GM19023 (cell line): ENCODE data around the gene NFYB.
"Not testable (repeated sequence)": the region's sequence is repeated elsewhere in the genome, so short reads cannot be mapped to it uniquely, and the experiment has no call there.

Experiments used
- ATAC-seq: cut with Tn5 transposase; IDR thresholded peaks from one replicate; pipeline ENCODE4 v1.9.1; 2021; ENCODE audit warnings: mild to moderate bottlenecking, moderate library complexity; ENCODE audit not compliant: unreplicated experiment

The NFYB gene

DNA sequence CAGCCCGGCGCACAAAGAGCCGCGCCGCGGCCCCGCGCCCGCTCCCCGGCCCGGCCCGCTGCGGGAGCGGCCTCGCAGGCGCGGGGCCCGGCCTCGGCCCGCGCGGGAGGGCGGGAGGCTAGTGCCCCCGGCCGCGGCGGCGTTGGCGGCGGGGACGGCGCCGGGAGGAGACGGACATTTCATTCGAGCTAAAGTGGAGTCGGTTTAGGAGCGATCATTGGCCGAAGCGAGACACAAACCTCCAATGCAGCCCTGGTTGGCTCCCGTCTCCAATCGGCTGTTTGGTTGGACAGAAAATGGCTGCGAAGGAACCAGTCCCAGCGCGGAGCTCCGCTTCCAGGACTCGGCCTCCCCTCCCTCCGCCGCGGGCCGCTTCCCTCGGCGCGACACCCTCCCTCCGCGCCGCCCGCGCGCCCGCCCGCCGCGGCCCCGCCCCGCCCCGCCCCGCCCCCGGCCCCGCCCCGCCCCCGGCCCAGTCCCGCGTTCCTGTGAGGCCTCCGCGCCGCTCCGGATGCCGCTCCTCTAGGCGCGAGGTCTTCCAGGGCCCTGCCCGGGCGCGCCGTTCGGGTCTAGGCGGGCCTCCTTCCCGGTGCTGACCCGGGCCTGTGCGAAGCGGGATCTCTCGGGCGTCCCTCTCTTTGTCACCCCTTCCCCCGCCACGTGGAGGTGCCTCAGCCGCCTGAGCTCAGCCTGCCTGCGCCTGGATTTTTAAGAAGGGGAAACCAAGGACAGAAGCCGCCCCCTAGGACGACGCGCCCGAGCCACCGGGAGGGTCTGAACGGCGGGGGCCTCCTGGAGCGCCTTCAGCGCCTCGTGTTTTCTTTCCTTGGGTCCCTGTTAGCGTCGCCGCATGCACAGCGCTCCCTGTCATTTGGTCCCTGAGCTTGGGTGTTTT, at the start of gene NFYB:
NFYB (minus strand) TSS at position 309 of the 895 bp plus-strand sequence. CDS start 2,757 bp downstream, outside the sequence.
- ATAC-seq = peak; percentile 91

DNA sequence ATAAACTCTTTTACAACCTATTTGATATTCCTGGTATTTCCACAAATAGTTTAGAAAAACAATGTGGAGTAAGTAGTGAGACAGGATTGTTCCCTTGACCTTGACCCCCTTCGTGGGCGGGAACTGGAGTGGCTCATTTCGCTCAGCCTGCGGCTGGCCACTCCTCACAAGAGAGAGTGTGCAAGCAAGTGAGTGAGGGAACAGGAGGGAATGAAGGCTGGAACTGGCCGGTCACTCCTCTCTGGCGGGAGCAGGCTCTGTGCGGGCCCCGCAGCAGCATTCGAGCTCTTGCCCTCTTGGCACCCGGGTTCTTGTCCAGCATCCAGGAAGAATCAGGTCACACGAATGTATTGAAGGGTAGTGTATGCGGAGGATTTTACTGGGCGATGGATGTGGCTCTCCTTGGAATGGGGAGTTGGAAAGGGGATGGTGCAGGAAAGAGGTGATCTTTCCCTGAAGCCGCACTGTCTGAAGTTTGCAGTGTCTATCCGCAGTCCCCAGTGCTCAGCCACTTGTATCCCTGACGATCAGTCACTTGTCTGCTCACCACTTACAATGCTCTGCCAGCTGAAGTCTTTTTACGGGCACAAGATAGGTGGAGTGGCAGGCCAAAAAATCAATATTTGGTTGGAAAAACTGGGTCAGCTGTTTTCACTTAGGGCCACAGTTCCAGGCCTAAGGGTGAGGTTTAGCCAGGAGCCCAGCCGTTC, 49.6 kb upstream of the NFYB start:
- no peak for ATAC-seq

DNA sequence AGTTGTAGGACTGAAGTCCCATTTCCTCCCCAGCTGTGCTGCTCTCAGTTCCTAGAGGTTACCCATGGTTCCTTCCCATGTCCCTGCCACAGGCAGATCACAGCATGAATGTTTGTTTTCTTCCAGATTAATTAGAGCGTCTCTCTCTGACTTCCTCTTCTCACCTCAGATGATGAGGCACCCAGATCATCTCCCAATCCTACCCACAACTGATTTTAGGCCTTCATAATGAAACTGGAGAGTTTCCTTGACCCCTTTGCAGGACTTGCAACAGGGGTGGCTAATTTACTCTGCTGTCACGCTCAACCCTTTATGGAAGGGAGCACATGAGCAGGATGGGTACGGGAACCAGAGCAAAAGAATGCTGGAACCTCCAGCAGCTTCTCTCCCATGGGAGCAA, 45.4 kb upstream of the NFYB start:
- no peak for ATAC-seq

DNA sequence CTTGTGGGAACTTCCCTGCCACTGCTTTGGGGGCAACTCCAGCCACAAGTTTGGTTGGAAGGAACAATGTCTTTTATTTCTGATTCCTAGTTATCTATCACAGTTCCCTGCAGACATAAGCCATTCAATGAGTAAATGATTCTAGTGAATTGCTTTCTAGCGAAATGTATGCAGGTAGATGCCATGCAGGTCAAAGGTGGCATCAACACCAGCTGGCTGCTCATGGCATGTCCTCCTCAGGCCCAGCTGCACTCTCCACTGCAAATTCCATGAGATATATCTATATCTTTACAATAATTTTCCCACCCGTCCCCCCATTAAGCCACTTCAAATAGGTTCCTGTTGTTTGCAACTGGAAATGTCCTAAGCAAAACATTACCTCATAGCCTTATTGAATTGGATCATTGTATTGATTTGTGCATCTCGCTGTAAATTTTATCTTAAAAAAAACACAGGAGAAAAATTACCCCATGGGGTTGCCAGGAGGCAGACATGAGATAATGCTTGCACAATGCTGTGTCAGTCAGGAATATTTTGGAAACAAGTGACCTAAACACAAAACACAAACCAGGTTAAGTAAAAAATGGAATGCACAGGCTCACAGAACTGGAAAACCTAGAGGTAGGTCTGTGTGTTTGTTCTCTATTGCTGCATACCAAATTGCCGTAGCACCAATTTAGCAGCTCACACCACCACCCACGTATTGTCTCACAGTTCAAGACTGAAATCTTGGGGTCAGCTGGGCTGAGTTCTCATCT, 44.8 kb upstream of the NFYB start:
- no peak for ATAC-seq

DNA sequence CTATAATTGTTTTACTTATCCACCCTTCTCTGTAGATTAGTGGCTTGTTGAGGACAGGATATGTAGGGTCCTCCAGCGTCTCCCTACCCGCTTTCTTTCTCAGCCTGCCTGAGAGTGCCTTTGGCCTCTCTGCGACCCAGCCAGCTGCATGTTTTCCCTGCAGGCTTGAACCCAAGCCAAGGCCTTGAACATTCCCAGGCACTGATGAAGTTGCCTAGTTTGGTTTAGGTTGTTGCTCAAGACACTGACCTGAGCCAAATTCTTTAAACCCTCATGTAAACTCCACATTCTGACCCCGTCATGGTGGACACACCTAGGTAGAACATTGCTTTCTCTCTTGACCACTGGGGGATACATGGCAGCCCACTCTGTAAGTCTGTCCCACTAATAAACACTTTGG, 44.1 kb upstream of the NFYB start:
- no peak for ATAC-seq

DNA sequence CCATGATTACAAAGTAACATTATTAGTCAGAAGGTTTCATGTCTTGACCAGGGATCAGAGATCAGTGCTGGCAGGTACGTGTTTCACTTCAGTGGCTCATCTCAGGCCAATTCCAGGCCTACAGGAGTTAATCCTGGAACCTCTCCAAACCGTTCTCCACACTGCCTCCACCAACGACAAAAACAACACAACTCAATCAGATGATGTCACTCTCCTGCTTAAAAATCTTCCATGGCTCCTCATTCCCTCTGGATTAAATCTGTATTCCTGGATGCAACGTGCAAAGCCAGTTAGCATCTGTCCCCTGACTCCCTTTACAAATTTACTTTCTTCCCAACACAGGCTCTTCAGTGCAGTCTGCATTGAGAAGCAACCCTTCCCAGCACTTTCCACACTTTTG, 43.3 kb upstream of the NFYB start:
- no peak for ATAC-seq

DNA sequence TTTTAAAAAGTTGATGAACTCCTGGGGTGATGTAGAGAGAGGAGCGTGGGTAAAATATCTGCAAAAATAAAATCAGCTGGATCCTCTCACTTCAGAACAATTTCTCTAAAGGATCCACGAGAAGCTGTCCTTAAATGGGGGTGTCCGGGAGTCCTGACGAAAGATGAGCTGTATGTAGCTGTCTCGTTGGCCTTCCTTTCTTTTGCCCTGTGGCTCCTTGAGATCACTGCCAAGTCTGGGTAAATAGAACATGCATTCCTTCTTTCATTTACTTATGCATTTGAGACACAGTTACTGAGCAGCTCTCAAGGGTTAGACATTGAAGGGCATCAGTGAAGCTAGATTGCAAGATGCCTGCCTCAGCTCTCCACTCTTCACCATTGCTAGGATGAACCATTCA, 42.4 kb upstream of the NFYB start:
- no peak for ATAC-seq

DNA sequence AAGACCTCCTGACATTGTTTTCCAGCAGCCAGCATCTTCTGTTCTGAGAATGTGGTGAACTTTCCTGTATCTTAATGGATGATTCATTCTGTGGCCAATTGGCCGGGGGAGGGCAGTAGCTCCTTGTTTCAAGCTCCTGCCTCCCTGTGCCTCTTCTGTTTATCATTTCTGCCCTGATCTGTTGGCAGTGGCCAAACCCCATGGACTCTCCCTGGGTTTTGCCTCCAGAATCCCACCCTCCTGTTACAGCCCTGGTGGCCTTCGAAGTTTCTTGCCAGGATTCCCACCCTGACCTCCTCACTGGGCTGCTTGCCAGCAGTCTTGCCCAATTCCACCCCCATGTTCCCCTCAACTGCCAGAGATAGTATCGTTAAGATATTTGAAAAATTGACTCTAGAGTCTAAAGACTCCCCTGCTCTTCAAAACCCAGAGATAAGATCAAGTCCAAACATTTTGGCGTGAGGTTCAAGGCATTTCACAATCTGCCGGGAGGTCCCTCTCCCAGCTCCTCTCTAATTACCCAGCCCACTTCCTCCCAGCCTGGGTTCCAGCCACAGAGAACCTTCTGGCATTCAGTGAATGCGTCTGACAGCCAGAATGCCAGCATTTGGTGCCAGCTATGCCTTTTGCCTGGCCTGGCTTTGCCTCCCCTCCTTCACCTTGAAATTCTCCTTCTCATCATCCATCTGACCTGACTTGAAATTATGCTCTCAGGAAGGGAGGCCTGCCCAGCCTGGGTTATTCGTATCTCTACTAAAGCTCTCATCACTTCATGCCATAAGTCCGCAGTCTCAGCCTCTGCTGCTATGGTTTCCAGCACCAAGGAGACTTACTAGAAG, 39.9 kb upstream of the NFYB start:
- ATAC-seq = no peak

DNA sequence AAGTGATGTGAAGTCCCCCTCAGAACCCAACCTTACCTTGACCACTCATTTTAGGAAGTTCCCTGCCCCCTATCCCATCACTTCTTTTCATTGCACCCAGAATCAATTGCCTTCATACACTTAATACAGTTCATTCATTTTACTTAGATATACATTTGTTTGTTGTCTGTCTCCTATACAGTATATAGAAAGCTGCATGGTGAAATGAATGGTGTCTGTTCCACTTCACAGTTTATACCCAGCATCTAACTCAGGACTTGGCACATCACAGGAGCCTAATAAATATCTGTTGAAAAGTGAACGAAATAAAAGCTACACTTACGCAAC, 39.3 kb upstream of the NFYB start:
- ATAC-seq = no peak

DNA sequence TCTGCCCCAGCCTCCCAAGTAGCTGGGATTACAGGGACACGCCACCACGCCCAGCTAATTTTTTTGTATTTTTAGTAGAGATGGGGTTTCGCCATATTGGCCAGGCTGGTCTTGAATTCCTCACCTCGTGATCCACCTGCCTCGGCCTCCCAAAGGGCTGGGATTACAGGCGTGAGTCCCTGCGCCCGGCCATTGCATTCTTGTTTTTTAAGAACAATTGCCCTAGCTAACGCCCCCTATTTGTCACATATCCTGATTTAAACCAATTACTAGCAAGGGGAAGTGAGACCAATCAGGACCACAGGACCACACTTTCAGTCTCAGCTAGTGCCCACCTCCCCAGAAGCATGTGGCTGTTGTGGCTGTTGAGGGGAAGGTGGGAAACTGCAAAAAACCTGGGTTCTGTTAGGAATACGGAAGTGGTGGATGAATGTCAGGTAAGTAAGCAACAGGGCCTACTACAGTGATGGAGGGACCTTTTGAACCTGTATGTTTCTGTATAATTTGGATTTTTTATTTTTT, 37.8 kb upstream of the NFYB start:
- no peak for ATAC-seq

DNA sequence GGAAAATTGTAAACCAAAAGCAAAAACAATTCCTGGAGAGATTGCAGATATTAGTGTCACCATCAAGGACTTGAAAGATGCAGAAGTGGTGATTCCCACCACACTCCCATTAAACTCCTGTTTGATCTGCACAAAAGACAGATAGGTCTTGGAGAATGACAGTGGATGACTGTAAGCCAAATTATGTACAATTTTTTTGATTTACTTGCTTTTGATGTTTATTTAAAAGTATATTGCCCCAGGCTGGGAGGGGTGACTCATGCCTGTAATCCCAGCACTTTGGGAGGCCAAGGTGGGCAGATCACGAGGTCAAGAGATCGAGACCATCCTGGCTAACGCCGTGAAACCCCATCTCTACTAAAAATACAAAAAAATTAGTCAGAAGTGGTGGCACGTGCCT, 35.8 kb upstream of the NFYB start:
- not testable (repeated sequence) for ATAC-seq

DNA sequence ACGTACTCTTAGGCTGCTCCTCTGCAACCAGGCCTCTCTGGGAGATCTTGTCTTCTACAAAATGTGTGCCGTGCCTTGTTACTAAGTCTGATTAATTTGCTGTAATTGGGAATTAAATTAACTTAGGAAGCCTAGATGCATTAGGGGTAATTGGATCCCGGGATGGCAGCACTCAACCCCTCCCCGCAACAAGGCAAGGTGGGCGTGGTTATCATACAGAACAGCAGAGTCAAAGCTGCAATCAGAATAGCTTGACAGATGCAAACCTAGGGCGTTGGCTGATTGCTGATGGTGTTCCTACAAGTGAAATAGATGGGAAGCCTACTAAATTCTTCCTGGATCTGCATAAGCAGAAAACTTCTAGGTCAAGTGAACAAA, 34.5 kb upstream of the NFYB start:
- ATAC-seq = no peak

DNA sequence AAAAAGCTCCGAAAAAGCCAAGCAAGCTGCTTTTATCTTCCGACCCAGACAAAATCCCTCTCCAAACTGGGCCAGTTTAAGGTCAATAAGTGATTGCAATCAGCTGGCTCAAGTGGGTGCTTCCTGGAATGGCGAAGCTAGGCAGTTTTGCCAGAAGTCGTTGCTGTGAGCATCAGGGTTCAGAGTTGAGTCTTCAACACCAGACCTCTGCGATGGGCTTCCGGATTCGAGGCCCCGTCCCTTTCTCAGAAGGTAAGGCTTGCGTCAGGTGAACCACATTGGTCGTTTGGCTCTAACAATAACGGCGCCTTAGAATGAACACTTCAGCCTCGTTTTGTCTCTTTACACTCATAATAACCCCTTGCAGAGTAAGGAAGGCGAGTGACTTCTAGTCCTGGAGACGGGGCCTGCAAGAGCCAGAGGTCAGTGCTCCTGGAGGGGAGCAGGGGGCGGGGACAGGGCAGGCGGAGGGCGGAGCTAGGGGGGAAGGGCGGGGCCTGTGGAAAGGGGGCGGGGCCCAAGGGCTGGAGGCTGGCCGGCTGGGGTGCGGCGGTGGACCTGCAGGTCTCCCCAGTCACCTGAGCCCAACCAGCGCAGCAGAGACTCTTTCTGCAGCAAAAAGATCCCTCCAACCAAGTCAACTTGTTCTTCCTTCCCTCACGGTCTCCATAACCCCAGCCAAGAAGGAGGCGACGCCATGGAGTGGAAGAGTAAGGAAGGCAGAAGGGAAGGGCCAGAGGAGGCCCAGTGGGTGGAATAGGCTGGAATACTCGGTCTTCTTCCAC, 34.0 kb upstream of the NFYB start:
- no peak for ATAC-seq

DNA sequence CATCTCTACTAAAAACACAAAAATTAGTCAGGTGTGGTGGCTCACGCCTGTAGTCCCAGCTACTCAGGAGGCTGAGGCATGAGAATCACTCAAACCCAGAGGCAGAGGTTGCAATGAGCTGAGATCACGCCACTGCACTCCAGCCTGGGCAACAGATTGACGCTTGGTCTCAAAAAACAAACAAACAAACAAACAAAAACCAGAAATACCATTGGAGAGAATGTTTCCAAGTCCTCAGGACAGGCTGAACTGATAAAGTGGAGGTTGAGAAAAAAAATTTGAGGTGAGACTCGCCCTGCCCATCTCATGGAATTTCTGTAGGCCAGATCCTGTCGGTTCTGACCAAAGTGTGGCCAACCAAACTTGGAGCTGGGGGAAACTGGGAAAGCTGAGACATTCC, 30.6 kb upstream of the NFYB start:
- ATAC-seq = no peak

DNA sequence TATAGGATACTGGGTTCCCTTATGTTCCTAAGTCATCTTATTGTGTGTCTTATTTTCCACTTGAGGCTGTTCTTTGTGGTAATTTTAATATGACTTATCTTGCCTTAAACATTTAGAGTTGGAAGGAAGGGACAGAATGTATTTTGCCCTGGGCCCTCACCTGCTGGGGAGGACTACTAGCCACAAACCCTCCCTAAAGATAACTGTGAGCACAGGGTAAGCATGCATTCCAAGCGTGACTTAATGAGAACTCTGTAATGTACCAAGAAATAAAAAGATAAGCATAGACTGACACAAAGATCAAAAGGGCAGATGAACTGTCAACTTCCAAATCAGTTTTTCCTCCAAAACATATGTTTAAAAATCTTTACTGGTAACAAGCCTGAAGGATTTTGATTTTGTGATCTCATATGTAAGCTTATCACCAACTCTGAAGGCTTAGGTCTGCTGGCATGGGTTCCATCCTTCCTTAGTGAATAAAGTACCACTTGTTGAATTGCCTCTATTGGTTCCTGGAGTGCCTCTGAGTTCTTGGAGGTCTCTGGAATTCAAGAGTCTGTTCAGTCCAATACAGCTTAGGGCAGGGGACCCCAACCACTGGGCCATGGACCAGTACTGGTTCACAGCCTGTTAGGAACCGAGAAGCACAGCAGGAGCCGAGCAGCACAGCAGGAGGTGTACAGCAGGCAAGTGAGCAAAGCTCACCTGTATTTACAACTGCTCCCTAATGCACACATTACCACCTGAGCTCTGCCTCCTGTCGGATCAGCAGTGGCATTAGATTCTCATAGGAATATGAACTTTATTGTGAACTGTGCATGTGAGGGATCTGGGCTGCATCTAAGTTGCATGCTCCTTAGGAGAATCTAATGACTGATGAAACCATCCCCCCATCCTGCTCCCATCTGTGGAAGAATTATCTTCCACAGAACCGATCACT, 29.8 kb upstream of the NFYB start:
- ATAC-seq = no peak

DNA sequence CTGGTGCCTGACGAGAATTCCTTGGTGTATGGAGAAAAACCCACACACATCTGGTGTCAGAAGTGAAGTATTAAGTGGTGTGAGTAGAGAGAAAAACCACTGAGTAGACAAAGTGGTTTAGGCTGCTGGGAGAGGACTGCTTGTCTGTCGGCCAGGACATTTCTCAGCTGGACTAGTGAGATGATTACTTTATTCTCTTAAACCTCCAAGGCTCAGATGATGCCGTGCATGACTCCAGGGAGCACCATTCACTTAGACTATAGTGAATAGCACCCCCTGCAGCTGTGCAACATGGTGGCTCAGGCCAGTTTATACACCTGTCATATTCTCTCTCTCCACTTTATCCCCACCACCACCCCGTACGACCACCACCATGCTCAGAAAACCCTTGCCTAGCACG, 28.5 kb upstream of the NFYB start:
- no peak for ATAC-seq

DNA sequence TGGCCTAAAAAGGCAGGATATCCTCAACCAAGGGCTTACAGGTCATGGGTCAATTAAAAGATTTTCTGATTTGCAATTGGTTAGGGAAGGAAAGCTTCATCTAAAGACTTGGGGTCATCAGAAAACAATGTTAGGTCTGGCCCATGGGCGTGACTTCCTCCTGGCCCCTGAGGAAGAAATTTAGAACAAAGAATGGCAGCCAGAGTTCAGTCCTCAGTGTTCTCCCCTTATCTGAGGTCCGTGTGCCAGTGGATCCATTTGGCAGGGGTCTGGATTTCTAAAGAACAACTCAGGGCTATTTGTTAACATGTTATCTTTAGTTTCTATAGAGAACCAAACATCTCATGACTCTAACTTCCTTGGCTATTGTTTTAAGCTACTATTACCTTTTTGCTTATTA, 27.8 kb upstream of the NFYB start:
- ATAC-seq = no peak

DNA sequence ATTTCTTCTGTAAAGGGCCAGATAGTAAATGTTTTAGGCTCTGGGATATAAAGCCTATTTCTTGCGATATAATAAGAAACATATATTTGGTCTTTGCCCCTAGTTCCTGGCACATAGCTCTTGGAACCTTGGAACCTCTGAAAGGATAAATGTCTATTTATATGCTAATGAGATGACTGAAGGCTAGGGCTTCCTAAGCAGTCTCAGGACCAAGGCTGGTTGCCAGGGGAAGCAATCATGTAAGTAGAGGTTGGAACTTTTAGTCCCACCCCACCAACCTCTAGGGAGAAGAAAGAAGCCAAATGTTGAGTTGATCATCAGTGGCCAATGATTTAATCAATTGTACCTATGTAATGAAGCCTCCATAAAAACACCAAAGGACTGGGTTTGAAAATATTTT, 26.6 kb upstream of the NFYB start:
- no peak for ATAC-seq

DNA sequence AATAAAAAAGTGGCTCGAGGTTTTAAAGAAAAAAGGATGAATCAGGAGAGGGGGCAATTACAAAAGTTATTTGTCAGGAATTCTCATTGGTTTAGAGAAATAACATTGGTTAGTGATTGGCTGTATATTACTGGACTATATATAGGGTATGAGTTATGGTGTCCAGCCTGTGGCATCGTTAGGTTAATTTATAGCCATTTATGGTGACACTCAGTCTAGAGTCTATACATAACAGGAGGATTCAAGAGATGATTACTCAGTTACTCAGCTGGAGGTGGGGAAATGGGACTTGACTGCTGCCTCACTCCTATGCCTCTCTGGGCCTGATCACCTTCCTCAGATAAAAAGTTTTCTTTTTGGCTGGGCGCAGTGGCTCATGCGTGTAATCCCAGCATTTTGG, 25.6 kb upstream of the NFYB start:
- no peak for ATAC-seq
